ENCODE measurements around the gene FCGR3A.

DNA sequence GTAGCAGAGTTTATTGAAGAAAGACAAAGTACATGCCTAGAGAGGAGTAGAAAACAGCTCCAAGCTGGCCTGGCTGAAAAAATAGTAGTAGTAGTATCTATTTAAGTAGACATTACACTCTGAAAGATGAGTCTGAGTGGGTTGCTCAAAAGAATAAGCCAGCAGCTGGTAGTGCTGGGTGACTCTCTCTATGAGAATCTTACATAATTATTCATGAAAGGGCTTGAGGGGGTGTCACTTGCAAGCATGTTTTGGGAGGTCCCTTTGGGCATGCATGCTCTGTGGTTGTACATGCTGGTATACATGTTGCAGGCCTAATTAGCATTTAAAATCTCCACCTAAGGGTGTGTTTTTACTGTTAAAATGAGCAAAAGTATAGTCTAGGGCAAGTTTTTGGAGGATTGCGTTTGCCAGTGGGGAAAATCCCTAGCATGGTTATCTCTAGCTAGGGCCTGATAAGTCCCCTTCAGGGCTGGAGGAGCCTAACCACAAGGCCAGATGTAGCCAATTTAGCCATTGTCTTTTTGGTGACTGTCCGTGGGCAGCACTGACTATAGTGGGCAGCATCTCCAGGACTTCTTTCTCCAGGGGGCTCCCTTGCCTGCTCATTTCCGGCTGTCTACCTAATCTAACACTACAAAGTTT lies 55.4 kb downstream of the FCGR3A start:
- TF ChIP-seq, protein P1, sequence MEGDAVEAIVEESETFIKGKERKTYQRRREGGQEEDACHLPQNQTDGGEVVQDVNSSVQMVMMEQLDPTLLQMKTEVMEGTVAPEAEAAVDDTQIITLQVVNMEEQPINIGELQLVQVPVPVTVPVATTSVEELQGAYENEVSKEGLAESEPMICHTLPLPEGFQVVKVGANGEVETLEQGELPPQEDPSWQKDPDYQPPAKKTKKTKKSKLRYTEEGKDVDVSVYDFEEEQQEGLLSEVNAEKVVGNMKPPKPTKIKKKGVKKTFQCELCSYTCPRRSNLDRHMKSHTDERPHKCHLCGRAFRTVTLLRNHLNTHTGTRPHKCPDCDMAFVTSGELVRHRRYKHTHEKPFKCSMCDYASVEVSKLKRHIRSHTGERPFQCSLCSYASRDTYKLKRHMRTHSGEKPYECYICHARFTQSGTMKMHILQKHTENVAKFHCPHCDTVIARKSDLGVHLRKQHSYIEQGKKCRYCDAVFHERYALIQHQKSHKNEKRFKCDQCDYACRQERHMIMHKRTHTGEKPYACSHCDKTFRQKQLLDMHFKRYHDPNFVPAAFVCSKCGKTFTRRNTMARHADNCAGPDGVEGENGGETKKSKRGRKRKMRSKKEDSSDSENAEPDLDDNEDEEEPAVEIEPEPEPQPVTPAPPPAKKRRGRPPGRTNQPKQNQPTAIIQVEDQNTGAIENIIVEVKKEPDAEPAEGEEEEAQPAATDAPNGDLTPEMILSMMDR (IDR thresholded peaks at IDR 0.05): no peak
- no peak for TF ChIP-seq POLR2A (IDR thresholded peaks at IDR 0.05)

All from adrenal gland (tissue), 5 donors.